Renal pelvis (tissue), 4 donors: Measurements from ENCODE around the gene GRPEL2. TPM values are rescaled to one million over a fixed set of nuclear protein-coding genes. Genes with fewer than 3 reads are reported as not detected.

Source experiments
- DNase-seq: peaks from one replicate; pipeline ENCODE4 v3.0.0-alpha.2; 2013
- polyA plus RNA-seq, 3 donors: library from polyadenylated mRNA; unstranded; fragments of 120-200 nt; gene quantifications; one replicate each; pipeline ENCODE4 v1.2.1, GENCODE V29; 2013; ENCODE audit not compliant: insufficient read length in 3 of 3

GRPEL2 gene
- polyA plus RNA-seq, 3 donors, result 15.3 to 20.9 (median 19.5) TPM

DNA sequence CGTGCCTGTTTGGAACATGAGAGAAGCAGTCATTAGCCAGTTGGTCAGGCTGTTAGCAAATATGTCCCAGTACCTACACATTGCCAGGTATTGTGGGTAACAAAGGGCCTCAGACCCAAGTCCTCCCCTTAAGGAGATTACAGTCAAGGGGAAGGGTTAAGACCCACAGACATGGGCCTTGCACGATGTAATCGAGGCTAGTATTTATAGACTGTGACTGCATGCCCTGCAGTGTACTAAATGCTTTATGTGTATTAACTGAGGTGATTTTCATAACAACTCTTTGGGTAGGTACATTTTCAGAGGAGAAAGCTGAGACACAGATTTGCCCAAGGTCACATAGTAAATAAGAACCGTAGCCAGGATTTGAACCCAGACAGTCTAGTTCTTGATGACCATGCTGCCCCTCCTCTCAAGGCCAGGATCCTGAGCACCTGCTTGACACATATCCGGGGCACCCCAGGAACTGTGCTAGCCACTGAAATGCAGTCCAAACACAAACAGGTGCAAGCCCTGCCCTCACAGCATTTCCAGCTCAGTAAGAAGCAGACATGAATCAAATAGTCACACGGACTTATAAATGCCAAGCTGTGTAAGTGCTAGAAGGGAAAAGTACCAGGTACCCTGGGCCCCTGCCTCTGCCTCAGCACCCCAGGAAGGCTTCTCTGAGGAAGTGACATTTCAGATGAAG is 32.0 kb upstream of the GRPEL2 start:
- DNase-seq, result no peak

DNA sequence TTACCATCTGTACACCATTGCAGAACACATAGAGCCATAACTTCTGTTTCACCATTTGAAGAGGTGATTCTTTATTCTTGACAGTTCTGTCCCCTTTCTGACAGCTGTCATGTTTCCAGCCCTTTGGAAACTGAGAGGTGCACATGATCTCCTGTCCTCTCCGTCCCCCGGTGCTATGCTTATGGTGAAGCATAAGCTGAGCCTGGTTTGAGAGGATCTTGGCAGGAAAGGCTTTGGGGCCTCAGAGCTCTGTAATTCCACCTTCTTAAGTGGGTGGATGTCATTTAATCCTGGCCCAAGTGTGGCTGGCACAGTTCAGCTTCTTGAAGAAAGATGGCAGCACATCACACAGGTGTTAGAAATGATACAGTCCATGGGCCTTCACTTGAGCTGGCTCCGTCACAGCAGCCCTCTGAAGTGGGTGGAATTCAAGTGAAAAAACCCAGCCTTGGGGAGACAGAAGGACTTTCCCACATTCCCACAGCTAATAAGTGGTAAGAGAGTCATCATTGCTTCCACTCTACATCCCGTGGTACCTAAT is 30.7 kb upstream of the GRPEL2 start:
- DNase-seq, result no peak

DNA sequence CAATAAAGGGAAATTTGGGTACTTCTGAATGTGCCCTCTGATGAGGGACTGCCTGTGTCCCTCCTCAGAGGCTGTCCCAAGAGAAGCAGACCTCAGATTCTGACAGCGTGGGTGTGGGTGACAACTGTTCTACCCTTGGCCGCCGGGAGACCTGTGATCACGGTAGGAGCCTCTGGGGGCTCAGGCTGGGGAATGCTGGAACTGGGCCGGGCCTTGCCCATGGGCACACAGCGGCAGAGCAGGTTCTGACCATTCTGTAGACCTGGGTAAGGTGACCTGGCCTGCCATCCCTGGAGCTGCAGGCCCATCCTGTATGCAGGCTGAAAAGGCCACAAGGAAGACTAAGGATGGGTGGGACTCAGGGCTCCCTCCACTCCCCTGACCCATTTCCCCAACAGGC is 29.5 kb upstream of the GRPEL2 start:
- no peak for DNase-seq

DNA sequence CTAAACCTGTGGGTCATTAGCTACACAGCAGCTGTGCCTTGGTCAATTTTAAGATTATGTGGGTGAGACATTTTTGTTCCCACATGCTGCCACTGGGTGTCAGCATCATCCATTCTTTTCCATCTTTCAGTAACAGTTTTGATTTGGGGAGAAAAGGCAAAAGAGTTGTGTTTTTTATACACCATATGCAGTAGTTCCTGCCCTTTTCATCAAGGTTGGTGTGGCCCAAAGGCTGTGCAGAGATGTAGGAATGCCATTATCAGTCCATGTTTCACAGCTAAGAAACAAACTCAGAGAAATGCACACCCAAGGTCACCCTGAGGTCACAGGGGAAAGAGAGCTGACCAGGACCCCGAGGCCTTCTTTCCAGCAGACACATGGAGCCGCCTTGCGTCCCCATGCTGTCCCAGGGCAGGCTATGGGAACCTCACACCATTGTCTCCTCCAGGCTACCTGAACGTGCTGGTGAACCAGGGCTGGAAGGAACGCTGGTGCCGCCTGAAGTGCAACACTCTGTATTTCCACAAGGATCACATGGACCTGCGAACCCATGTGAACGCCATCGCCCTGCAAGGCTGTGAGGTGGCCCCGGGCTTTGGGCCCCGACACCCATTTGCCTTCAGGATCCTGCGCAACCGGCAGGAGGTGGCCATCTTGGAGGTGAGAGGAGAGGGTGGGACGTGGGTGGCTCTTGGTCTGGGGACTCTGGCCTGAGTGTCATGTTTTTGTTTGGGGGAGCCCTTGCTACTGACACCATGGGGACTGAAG is 27.8 kb upstream of the GRPEL2 start:
- peak; percentile 53 for DNase-seq

DNA sequence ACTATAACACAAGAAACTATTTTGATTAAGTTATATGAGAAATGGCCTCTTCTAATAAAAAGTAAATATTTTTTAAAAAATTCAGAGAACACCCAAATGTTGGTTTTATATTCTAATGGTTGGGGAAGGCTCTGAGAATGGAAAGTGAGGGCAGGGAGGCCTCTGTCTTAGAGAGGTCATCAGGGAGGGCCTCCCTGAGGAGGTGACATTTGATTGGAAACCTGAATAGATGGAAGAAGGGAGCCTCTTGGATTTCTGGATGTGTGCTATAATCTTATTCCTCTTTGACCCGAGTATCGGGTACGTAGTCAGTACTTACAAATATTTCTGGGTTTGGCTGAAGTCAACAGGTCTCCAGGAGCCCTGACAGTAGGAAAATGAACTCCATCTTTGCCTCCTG is 26.1 kb upstream of the GRPEL2 start:
- DNase-seq, result no peak

GRCh38 chr5:149320791-149321330 is 24.4 kb upstream of the GRPEL2 start:
- peak; percentile 90 for DNase-seq

DNA sequence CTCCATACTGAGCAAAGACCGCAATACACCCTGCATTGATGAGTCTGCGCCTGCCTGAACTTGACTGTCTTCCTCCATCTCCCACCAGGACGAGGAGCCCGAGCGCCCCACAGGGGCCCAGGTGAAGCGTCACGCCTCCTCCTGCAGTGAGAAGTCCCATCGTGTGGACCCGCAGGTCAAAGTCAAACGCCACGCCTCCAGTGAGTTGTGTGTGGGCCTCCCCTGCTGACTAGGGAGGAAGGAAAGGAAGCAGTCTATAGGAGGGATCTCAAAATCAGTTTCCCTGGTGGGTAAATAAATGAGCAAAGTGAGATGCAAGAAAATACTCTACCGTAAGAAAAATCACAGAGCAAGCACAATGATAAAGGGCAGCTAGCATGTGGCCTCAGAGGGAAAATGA is 22.8 kb upstream of the GRPEL2 start:
- no peak for DNase-seq

DNA sequence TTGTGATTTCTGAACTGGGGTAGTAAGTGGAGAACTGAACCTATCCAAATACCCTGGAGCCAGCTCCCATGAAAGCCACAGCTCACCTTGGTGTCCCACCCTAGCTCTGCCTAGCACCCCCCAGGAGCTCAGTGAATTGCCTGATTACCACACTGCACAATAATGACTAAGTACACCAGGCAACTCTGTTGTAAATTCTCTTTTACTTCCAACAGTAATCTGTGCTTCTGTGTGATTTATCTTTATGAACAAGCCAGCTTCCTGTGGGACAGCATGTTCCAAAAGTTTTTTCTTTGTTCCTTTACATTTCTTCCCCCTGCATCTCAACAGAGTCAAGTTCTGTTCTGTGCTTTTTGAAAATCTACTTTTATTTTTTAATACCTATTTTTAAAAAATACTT is 22.1 kb upstream of the GRPEL2 start:
- peak; percentile 41 for DNase-seq

DNA sequence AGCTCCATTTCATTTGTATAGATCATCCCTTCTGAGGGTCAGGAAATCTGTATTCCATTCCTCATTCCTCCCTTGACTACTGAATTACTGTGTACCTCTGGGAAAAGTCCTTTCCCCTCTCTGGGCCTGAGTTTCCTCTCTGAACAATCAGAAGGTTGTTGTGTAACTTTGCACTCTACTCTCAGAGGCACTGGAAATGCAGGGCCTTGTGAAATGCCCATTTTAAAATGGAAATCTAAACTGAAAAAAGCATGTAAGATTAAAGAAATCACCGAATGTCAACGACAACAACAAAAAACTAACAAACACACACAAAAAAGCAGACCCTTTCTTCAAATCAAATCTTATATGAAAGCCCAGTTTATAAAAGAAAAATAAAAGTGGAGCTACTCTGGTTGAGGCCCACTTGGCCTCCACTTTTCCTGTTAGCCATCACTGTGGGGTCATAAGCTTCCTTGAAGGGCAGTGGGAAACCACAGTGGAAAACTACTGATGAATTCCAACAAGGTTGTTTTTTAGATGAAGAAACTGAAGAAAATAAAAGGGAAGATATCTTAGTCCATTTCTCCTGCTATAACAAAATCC is 21.6 kb upstream of the GRPEL2 start:
- DNase-seq, result no peak

DNA sequence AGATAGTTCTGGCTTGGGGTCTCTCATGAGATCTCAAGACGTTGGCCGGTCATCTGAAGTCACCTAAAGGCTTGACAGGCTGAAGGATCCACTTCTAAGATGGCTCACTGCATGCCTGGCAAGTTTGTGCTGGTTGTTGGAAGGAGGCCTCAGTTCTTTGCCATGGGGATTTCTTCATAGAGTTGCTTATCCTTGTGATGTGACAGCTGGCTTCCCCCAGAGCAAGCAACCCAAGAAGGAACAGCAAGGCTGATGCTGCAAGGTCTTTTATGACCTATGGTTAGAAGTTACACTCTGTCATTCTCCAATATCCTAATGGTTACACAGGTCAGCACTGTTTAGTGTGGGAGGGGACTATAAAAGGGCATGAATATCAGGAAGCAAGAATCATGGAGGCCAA is 20.7 kb upstream of the GRPEL2 start:
- no peak for DNase-seq

DNA sequence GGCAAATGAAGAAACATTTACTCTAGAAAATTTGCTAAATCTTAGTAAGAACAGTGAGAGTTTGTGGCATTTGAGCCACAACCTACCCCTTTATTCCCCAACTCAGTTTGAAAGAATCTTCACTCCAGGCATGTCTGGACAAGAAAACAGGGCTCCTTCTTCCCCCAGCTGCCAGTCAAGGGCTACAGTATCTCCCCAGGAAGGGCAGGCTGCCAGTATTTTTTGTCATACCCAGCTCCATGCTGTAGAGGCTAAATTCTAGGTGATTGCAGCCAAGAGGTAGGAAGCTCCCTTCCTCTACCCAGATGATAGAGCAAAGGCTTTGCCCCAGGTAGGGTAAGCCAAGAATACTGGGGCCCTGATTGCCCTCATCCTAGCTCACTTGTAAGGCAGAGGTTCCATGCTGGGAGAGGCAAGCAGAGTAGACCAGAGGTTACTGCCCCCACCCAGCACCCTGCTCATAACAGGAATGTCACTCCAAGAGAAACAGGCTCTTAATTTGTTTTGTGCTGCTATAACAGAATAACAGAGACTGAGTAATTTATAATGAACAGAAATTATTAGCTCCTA is 20.0 kb upstream of the GRPEL2 start:
- DNase-seq, result no peak

GRCh38 chr5:149325894-149326293 is 19.4 kb upstream of the GRPEL2 start:
- DNase-seq, result no peak

- DNase-seq, result no peak
These were observed 18.7 kb upstream of the GRPEL2 start for GRCh38 chr5:149326611-149327010.

GRCh38 chr5:149328177-149328576 is 17.1 kb upstream of the GRPEL2 start:
- no peak for DNase-seq

DNA sequence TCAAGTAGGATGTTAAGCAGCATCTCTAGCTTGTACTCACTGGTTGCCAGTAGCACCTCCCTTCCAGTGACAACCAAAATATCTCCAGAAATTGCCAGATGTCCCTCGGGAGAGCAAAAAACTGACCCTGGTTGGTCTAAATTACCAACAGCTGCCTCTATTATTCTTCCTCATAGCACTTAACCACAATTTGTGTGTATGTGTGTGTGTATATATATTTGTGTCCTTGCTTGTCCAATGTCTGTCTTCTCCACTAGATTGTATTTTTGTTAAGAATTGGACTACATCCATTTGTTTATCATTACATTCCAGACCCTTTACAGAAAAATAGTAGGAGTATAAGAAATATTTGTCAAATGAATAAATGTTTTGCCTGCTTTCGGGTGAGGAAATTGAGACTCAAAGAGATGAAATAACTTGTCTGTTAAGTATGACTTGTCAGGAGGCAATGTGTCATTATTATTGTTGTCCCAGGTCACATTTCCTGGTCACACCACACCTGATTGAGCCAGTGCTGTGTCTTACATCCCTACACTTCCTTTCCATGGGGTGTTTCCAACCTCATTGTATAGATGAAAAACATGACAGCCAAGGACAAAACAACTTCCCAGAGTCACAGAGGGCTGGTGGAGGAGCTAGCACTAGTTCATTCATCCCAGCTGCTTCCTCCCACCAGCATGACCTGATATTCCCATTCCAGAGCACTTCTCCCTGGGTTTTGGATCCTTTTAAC is 11.4 kb upstream of the GRPEL2 start:
- DNase-seq, result no peak

DNA sequence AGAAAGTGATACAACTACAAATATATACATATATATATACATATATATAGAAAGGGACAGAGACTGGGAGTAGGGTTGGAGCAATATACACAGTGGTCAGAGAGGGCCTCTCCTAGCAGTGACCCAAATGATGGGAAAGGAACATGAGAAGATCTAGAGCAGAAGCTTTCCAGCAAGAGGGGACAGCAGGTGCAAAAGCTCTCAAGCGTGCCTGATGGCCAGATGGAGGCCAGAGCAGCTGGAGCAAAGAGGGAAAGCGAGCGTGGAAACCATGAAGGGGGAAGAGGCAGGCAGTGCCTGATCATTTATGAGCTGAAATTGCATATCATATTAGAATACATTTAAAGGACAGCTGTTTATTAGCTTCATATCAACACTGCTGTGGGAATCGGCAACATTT is 7.6 kb upstream of the GRPEL2 start:
- no peak for DNase-seq

- DNase-seq, result no peak
These were observed 6.9 kb upstream of the GRPEL2 start for GRCh38 chr5:149338364-149338763.

DNA sequence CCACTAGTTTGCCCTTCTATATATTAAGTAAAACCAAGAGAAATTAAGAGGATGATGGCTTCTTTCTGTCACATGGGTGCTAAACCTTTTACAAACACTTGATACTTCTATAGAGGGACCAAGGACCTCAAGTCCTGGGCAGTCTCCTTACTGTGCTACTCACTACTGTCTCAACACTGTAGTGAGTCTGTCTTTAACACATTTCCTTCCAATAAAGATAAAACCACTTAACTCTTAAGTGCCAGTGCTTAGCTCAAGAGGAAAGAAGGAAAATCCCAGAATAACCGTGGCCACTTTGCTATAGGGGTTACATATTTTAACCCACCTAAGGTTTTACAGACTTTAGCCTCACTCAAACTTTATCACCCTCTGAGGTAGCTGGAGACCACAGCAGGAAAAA is 4.4 kb upstream of the GRPEL2 start:
- DNase-seq, result no peak

- no peak for DNase-seq
These were observed 3.4 kb upstream of the GRPEL2 start for GRCh38 chr5:149341876-149342275.

DNA sequence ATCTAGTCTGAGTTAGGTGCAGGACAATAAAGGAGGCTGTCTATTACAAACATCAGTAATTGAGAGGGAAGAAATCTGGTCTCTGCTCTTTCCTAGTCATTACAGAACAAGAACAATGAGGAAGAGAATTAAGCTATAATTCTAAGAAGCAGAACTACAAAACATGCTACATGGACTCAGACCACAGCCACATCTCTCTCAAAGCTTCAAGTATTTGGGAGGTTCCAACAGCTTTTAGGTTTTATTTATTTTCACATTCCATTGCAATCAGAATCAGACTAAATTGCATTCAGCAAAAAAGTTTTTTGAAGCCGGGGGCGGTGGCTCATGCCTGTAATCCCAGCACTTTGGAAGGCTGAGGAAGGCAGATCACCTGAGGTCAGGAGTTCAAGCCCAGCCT is 1.1 kb upstream of the GRPEL2 start:
- no peak for DNase-seq

- no peak for DNase-seq
These were observed 558 bp downstream of the GRPEL2 start for GRCh38 chr5:149345892-149346222.

GRCh38 chr5:149348518-149348917 is 3.2 kb downstream of the GRPEL2 start:
- DNase-seq, result no peak
